Caco-2 (cell line): ENCODE data around the gene TTLL11. TPM values are rescaled to one million over a fixed set of nuclear protein-coding genes. Genes with fewer than 3 reads are reported as not detected.
A peak's percentile ranks its signal among the peaks of the same experiment; 100 is the strongest.

Experiments
- BruUV-seq: library from RNA; stranded (reverse); fragments of 400-500 nt; replicated peaks from 2 replicates; lab custom pipeline; 2021; lab: Mats Ljungman, UMichigan
- CTCF ChIA-PET: fragments of 300-600 bp; sonication (Branson Sonifier 250); formaldehyde crosslinking; loops from one replicate; lab custom pipeline; 2022; ENCODE audit warnings: antibody characterized with exemption; lab: Charles Lee
- POLR2A ChIA-PET: fragments of 300-600 bp; sonication (Branson Sonifier 250); formaldehyde crosslinking; loops from one replicate; lab custom pipeline; 2022; ENCODE audit warnings: antibody characterized with exemption; lab: Charles Lee
- DNase-seq, 2 experiments: peaks; one replicate each; pipeline versions ENCODE4 v3.0.0 to v3.0.0-alpha.2; 2020 to 2022
- H3K27me3 ChIP-seq: replicated peaks from 2 replicates; pipeline ENCODE4 v1.6.0; 2011; ENCODE audit warnings: low read length; ENCODE audit not compliant: control insufficient read depth, insufficient read depth
- H3K36me3 ChIP-seq: 2 replicates; pipeline ENCODE4 v1.5.1; 2011; ENCODE audit warnings: low read length; ENCODE audit not compliant: control insufficient read depth, insufficient read depth
- H3K4me1 ChIP-seq: fragments of 250-450 bp; sonication (Bioruptor Pico); 2 replicates; pipeline ENCODE4 v1.5.1; 2020; ENCODE audit warnings: mild to moderate bottlenecking
- H3K4me3 ChIP-seq: 2 replicates; pipeline ENCODE4 v1.5.1; 2011; ENCODE audit warnings: low read depth, mild to moderate bottlenecking, control low read depth, low read length
- H3K9me3 ChIP-seq: fragments of 250-450 bp; sonication (Bioruptor Pico); 2 replicates; pipeline ENCODE4 v1.5.1; 2020; ENCODE audit warnings: mild to moderate bottlenecking, moderate library complexity
- H3K27ac Mint-ChIP-seq: one replicate; pipeline ENCODE4 v1.8.0; 2022; ENCODE audit warnings: mixed read lengths; ENCODE audit not compliant: unreplicated experiment
- H3K27me3 Mint-ChIP-seq: one replicate; pipeline ENCODE4 v1.8.0; 2022; ENCODE audit warnings: mixed read lengths; ENCODE audit not compliant: insufficient read depth, unreplicated experiment
- H3K36me3 Mint-ChIP-seq: one replicate; pipeline ENCODE4 v1.8.0; 2022; ENCODE audit warnings: mild to moderate bottlenecking, mixed read lengths; ENCODE audit not compliant: insufficient read depth, unreplicated experiment
- H3K4me1 Mint-ChIP-seq: one replicate; pipeline ENCODE4 v1.8.0; 2022; ENCODE audit warnings: low read depth, mixed read lengths; ENCODE audit not compliant: unreplicated experiment
- H3K4me3 Mint-ChIP-seq: one replicate; pipeline ENCODE4 v1.8.0; 2022; ENCODE audit warnings: mild to moderate bottlenecking, moderate library complexity, mixed read lengths; ENCODE audit not compliant: unreplicated experiment
- H3K9me3 Mint-ChIP-seq: one replicate; pipeline ENCODE4 v1.8.0; 2022; ENCODE audit warnings: mixed read lengths; ENCODE audit not compliant: unreplicated experiment
- intact Hi-C: fragments of 100-400 bp; cut with micrococcal nuclease; formaldehyde crosslinking; loops from one replicate; pipeline ENCODE4 v1.10.0; 2022; ENCODE audit not compliant: unreplicated experiment
- total RNA-seq: library from RNA; stranded (reverse); gene quantifications from 2 replicates; pipeline ENCODE4 v1.2.3, GENCODE V29; 2022
- TF ChIP-seq, protein P1 (sequence below), 2 experiments: fragments of 200-600 bp in 1 of 2; IDR thresholded peaks; 1 replicate in 1 of 2; 2 replicates in 1 of 2; pipeline versions ENCODE4 v1.5.1 to v1.8.0; 2011 to 2022; ENCODE audit warnings: antibody characterized with exemption in 1 of 2, control low read depth in 1 of 2, inconsistent platforms in 1 of 2, low read depth in 1 of 2, low read length in 1 of 2, mild to moderate bottlenecking in 1 of 2, moderate library complexity in 1 of 2; ENCODE audit not compliant: insufficient read depth in 1 of 2, severe bottlenecking in 1 of 2, unreplicated experiment in 1 of 2

Gene TTLL11
- total RNA-seq, 1 experiment from 2014 or later = 4.4 TPM

- H3K27me3 Mint-ChIP-seq = no peaks in the 10 kb centered on the region
- peaks cover 14% of the 10 kb centered on the region for H3K36me3 Mint-ChIP-seq
- H3K4me1 Mint-ChIP-seq = no peaks in the 10 kb centered on the region
- Histone ChIP-seq H3K9me3 (no peaks in the 10 kb centered on the region; the same call in 1 of the 2 replicates), H3K36me3 (no peaks in the 10 kb centered on the region; the same call in 1 of the 2 replicates), H3K4me1 (no peaks in the 10 kb centered on the region), H3K4me3 (no peak overlapping the region), H3K27me3 (no peaks in the 10 kb centered on the region)
- no TSS peak for BruUV-seq
- no peaks in the 10 kb centered on the region for H3K9me3 Mint-ChIP-seq
- DNase-seq = peak in 1 of 2 experiments; percentile 14
- intact Hi-C loops = no loop called here
- H3K27ac Mint-ChIP-seq = no peak overlapping the region
- TF ChIP-seq, protein P1, sequence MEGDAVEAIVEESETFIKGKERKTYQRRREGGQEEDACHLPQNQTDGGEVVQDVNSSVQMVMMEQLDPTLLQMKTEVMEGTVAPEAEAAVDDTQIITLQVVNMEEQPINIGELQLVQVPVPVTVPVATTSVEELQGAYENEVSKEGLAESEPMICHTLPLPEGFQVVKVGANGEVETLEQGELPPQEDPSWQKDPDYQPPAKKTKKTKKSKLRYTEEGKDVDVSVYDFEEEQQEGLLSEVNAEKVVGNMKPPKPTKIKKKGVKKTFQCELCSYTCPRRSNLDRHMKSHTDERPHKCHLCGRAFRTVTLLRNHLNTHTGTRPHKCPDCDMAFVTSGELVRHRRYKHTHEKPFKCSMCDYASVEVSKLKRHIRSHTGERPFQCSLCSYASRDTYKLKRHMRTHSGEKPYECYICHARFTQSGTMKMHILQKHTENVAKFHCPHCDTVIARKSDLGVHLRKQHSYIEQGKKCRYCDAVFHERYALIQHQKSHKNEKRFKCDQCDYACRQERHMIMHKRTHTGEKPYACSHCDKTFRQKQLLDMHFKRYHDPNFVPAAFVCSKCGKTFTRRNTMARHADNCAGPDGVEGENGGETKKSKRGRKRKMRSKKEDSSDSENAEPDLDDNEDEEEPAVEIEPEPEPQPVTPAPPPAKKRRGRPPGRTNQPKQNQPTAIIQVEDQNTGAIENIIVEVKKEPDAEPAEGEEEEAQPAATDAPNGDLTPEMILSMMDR (IDR thresholded peaks at IDR 0.05; ENCODE audit: insufficient read depth in 1 of 2, low read depth in 1 of 2, low read length in 1 of 2, severe bottlenecking in 1 of 2, unreplicated experiment in 1 of 2) = no peak
- H3K4me3 Mint-ChIP-seq = no peak overlapping the region
- CTCF ChIA-PET = no interaction called here
- POLR2A ChIA-PET = no interaction called here
Observed at GRCh38 chr9:121776739-121777637, 316.1 kb downstream of the TTLL11 start.

- DNase-seq = peak in 1 of 2 experiments; percentile 22
- H3K27me3 Mint-ChIP-seq = no peaks in the 10 kb centered on the region
- ChIA-PET POLR2A (no interaction called here), CTCF (no interaction called here)
- H3K9me3 Mint-ChIP-seq = no peaks in the 10 kb centered on the region
- Histone ChIP-seq H3K4me3 (no peak overlapping the region), H3K36me3 (no peaks in the 10 kb centered on the region; the same call in 1 of the 2 replicates), H3K9me3 (no peaks in the 10 kb centered on the region; the same call in 1 of the 2 replicates), H3K27me3 (no peaks in the 10 kb centered on the region), H3K4me1 (no peaks in the 10 kb centered on the region)
- H3K36me3 Mint-ChIP-seq = peaks cover 18% of the 10 kb centered on the region
- TF ChIP-seq, protein P1 (IDR thresholded peaks at IDR 0.05; ENCODE audit: insufficient read depth in 1 of 2, low read depth in 1 of 2, low read length in 1 of 2, severe bottlenecking in 1 of 2, unreplicated experiment in 1 of 2) = no peak
- H3K27ac Mint-ChIP-seq = no peak overlapping the region
- H3K4me3 Mint-ChIP-seq = no peak overlapping the region
- BruUV-seq = no TSS peak
- no peaks in the 10 kb centered on the region for H3K4me1 Mint-ChIP-seq
- intact Hi-C loops = no loop called here
Observed at GRCh38 chr9:121776001-121776738, 316.9 kb downstream of the TTLL11 start.
